ENCODE measurements around the gene IL2RA.

DNA sequence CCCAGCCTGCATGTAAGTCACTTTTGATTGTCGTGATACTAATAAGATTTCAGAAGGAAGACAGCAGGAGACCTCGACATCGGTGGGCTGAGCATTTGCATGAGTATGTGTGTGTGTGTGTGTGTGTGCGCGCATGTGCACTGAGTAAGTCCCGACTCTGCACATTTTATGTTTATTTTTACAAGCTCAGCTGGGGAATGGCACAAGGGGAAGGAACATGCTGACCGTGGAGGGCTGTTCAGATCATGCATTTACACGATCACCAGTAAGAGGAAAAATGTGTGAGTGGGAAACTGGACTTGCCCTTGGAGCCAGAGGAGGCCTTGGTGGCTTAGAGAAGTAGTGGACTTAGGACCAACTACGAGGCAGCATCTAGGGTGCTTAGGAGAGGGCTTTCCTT is 41.3 kb downstream of the IL2RA start:
- TF ChIP-seq, protein P1, sequence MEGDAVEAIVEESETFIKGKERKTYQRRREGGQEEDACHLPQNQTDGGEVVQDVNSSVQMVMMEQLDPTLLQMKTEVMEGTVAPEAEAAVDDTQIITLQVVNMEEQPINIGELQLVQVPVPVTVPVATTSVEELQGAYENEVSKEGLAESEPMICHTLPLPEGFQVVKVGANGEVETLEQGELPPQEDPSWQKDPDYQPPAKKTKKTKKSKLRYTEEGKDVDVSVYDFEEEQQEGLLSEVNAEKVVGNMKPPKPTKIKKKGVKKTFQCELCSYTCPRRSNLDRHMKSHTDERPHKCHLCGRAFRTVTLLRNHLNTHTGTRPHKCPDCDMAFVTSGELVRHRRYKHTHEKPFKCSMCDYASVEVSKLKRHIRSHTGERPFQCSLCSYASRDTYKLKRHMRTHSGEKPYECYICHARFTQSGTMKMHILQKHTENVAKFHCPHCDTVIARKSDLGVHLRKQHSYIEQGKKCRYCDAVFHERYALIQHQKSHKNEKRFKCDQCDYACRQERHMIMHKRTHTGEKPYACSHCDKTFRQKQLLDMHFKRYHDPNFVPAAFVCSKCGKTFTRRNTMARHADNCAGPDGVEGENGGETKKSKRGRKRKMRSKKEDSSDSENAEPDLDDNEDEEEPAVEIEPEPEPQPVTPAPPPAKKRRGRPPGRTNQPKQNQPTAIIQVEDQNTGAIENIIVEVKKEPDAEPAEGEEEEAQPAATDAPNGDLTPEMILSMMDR (IDR thresholded peaks at IDR 0.05) = no peak
- TF ChIP-seq POLR2AphosphoS5 (IDR thresholded peaks at IDR 0.05) = no peak
